GM18499 (cell line): Measurements from ENCODE around the gene LVRN.
"Not testable (repeated sequence)": the region's sequence is repeated elsewhere in the genome, so short reads cannot be mapped to it uniquely, and the experiment has no call there.

Experiments
- ATAC-seq: cut with Tn5 transposase; IDR thresholded peaks from one replicate; pipeline ENCODE4 v1.9.1; 2021; ENCODE audit warnings: moderate number of reproducible peaks; ENCODE audit not compliant: insufficient read depth, unreplicated experiment

The LVRN gene

GRCh38 chr5:115962239-115962564 is at the start of gene LVRN:
LVRN (plus strand) TSS chr5:115962475; CDS start chr5:115962618, 143 bp downstream.
- no peak for ATAC-seq

DNA sequence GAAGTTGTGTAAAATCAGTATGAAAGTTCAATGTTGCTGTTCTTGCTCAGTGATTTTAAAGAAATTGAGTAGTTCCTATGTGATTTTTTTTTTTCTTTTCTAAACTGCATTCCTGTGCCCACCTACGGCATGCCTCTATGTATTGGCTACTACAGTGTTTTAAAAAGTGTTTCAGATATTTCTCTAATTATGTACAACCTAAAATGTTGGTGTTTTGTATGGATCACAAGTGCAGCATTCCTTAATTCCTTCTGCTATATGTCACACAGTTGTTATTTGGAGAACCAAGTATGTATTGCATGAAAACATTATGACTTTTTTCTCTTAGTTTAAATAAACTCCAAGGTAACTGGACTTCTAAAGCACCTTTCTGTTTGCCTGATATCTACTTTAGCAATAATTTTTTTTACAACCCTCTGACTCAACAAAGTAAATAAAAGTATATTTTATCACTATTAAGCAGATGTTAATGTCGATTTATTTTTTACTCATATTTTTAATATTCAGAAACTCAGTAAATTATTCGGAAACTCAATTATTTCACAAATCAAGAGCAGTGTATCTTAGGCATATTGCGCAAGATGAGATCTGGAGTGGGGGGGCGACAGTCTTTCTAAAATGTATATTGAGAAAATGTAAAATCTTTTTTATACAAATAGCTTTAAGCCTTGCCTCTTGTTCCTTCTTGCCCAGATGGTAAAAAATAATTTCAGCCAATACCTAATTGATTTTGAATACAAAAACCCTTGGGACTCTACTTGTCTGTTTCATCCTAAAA is 48.5 kb upstream of the LVRN start:
- ATAC-seq = not testable (repeated sequence)

GRCh38 chr5:115920171-115920725 is 42.0 kb upstream of the LVRN start:
- ATAC-seq = no peak

- not testable (repeated sequence) for ATAC-seq
Measured at GRCh38 chr5:115928578-115929407, 33.5 kb upstream of the LVRN start.

GRCh38 chr5:115930171-115930570 is 32.1 kb upstream of the LVRN start:
- ATAC-seq = not testable (repeated sequence)

DNA sequence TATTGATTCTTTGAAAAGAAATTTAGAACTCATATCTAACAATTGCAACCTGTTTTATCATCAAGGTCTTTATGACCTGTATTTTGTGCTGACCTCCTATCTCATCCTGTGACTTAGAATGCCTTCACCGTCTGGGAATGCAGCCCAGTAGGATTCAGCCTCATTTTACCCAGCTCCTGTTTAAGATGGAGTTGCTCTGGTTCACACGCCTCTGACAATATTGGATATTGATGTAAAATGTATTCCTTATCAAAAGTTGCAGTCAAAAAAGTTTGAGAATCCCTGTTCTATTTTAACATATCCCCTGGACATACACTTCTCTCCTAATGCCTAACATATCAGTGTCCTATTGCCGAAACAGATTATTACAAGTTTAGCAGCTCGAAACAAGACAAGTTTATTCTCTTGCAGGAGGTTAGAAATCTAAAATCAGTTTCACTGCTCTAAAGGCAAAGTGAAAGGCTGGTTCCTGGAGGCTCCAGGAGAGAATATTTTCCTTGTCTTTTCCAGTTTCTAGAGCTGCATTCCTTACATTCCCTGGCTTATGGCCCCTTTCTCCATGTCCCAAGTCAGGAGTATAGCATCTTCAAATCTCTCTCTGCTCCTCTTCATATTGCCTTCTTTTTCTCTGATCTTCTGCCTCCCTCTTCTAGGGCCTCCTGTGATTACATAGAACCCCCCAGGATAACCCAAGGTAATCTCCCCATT is 31.5 kb upstream of the LVRN start:
- ATAC-seq = no peak

- ATAC-seq = no peak
Measured at GRCh38 chr5:115932991-115933390, 29.3 kb upstream of the LVRN start.

- no peak for ATAC-seq
Measured at GRCh38 chr5:115934388-115934974, 27.8 kb upstream of the LVRN start.

DNA sequence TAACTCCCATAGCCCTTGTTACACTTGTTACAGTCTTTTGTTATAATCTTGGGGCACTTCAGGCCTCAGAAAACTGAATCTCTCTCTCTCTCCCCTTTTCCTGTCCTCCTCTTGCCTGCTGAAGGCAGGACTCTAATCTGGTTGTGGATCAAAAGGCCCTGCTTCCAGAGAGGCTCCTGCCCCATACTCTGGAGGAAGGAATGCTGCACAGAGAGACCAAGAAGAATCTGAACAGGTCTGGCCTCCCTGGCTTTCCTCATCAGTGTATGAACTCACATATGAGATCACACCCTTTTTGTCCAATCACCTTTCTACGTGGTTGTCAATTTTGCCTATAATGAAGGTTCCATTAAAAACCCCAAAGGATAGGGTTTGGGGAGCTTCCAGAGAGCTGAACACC is 26.2 kb upstream of the LVRN start:
- no peak for ATAC-seq

DNA sequence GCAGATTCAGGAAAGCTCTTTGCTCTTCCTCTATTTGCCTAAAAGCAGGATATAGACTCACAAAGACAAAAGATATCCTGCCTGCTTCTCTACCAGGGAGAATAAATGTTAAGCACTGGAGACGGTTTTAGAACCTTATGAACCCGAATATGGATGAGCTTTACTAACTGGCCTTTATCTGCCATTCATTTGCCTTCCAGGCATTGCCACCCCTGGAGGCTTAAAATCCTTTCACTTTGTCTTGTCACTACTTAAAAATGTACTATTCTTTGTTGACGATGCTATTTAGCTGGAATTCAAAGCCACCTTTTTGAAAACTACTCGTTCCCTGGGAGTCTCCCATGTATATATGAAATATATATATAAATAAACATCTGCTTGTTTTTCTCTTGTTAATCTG is 23.2 kb upstream of the LVRN start:
- no peak for ATAC-seq

DNA sequence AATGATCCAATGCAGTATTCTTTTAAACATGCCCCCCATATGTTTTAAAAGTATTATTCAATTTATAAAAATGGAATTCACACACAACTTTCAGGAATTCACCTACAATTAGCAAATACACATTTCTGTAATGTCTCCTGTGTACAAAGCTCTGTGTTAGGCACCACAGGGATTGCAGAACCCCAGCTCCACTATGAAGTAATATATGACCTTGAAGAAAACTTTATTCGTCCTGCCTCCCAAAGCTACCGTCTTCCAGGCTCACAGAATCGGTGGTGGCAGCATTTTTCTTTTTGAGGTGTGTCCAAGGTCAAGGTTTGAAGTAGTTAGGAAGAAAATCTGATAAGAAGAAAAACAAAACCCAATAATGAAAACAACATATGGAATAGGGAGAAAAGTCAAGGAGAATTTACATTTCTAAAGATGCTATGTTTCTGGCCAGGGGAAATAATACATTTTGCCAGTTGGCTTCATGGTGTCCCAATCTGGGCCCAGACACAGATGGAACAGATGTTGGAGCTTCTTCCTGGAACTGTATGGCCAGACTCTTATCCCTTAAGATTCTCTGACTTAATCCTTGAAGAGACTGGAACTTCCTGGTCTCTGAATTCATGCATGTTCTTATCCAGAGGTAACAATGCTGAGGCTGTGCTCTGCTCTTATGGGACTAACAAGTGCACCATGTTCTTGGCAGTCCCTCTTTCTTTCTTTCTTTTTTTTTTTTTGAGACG is 22.0 kb upstream of the LVRN start:
- ATAC-seq = no peak

DNA sequence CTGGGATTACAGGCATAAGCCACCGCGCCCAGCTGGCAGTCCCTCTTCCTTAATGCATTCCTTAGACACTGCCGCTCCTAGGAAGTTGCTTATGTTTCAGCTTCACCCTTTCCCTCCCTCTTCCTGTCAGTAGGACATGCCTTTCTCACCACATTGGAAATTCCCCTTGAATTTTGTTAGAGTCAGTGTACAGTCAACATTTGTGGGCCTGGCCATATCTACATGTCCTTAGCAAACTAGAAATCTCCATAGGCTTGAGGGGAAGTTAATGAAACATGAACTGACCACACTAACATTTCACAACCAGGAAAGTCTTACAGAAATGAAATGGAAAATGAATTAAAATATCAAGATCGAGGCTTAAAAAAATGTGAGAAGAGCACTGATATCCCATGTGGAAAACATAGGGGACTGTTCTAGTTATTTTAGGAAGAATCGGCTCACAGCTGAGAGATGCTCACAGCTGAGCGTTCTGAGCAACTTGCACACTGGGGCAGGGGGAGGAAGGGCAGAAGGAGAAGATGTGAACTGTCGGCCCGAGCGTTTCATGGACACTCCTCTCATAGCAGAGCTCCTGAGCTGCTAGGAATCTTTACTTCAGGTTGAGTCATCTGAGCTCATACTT is 21.1 kb upstream of the LVRN start:
- ATAC-seq = no peak

DNA sequence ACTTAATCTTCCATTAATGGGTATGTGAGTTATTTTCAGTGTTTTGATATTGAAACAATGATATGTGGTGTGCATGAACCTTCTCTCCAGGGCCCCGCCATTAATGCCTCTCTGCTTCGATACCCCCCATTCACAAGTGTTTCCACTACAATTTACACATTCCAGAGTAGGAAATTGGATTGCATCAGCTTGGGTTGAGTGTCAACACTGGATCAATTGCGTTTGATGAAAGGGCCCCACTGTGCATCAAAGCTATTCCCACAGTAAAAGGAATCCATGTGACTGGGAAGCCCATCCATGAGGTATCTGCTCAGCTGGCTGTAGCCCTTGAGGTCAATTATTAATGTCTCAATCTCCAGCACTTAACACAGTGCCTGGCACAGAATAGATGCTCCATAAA is 17.8 kb upstream of the LVRN start:
- no peak for ATAC-seq

GRCh38 chr5:115946655-115947054 is 15.6 kb upstream of the LVRN start:
- ATAC-seq = no peak

DNA sequence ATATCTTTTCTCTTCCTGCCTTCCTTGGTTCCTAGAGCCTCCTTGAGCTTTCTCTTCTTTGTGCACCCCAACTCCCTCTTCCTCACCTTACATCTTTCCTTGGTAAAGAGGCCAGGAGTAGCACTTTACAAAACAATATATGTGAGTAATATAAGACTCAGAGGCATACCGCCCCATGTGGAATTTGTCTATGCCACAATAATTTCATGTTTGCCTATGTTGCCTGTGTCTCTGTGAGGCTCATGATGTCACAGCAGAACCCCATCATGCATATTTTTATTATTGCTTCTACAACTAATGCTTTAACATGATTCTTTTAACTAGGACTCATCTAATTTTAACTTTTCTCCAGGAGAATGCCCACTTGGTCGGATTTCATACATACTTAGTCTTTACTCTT is 15.0 kb upstream of the LVRN start:
- no peak for ATAC-seq

GRCh38 chr5:115948091-115948534 is 14.2 kb upstream of the LVRN start:
- no peak for ATAC-seq

GRCh38 chr5:115949096-115949495 is 13.2 kb upstream of the LVRN start:
- ATAC-seq = no peak

DNA sequence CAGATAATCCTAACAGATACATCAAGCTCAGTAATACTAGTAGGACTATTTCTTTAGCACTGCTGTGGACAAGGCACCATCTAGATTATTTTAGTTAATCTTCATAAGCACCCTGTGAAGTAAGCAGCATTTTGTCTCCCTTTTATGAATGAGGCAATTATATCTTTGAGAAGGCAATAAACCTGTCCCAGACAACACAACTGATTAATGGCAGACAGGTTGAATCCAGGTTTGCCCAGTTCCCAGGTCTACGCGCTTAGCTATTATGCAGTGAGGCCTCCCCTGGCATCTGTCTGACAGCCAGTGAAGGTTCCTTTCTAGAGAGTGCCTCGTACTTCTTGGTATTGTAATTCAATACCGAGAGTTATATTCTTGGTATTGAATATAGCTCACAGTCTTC is 9.7 kb upstream of the LVRN start:
- ATAC-seq = no peak

GRCh38 chr5:115954144-115954543 is 8.1 kb upstream of the LVRN start:
- ATAC-seq = no peak
